SK-N-SH (cell line): ENCODE measurements around the gene TRIM72.

ENCODE experiments used
- CTCF ChIP-seq: fragments of 200-600 bp; sonication (generic); IDR thresholded peaks from 2 replicates; pipeline ENCODE4 v1.6.1; 2017; ENCODE audit warnings: antibody characterized with exemption, mild to moderate bottlenecking, moderate library complexity
- EP300 ChIP-seq, 2 experiments: IDR thresholded peaks; 2 replicates each; pipeline versions ENCODE4 v1.4.0 to v1.6.1; 2012; ENCODE audit warnings: borderline replicate concordance in 1 of 2, low read depth in 1 of 2, low read length in 1 of 2
- EZH2phosphoT487 ChIP-seq: fragments of 200-600 bp; sonication (generic); IDR thresholded peaks from 2 replicates; pipeline ENCODE4 v1.6.1; 2017; ENCODE audit warnings: low read depth, mixed run types, mild to moderate bottlenecking, antibody characterized with exemption, moderate library complexity, borderline replicate concordance
- GABPA ChIP-seq: IDR thresholded peaks from 2 replicates; pipeline ENCODE4 v1.4.0; 2012; ENCODE audit warnings: low read depth, mild to moderate bottlenecking
- JUND ChIP-seq: IDR thresholded peaks from 2 replicates; pipeline ENCODE4 v1.4.0; 2012
- RAD21 ChIP-seq: IDR thresholded peaks from 2 replicates; pipeline ENCODE4 v1.6.1; 2012; ENCODE audit warnings: mild to moderate bottlenecking, low read length
- RFX5 ChIP-seq: IDR thresholded peaks from 2 replicates; pipeline ENCODE4 v1.6.1; 2012; ENCODE audit warnings: mild to moderate bottlenecking, improper control_type of control experiment, low read length
- RXRA ChIP-seq: IDR thresholded peaks from 2 replicates; pipeline ENCODE4 v1.4.0; 2012; ENCODE audit warnings: low read depth, mild to moderate bottlenecking, borderline replicate concordance
- SIN3A ChIP-seq: IDR thresholded peaks from 2 replicates; pipeline ENCODE4 v1.6.1; 2012; ENCODE audit warnings: low read depth, mild to moderate bottlenecking, low read length, moderate library complexity, borderline replicate concordance
- SMC3 ChIP-seq: IDR thresholded peaks from 2 replicates; pipeline ENCODE4 v1.6.1; 2012; ENCODE audit warnings: low read depth, low read length, improper control_type of control experiment
- TF ChIP-seq, protein P1 (sequence below): IDR thresholded peaks from 2 replicates; pipeline ENCODE4 v1.4.0; 2012; ENCODE audit warnings: low read depth
- TF ChIP-seq, protein P2 (sequence below): IDR thresholded peaks from 2 replicates; pipeline ENCODE4 v1.4.0; 2012; ENCODE audit warnings: low read depth, borderline replicate concordance
- TF ChIP-seq, protein P3 (sequence below): fragments of 150-350 bp; IDR thresholded peaks from 2 replicates; pipeline ENCODE4 v1.6.1; 2017; ENCODE audit warnings: antibody characterized with exemption, low read length, low read depth, borderline replicate concordance

DNA sequence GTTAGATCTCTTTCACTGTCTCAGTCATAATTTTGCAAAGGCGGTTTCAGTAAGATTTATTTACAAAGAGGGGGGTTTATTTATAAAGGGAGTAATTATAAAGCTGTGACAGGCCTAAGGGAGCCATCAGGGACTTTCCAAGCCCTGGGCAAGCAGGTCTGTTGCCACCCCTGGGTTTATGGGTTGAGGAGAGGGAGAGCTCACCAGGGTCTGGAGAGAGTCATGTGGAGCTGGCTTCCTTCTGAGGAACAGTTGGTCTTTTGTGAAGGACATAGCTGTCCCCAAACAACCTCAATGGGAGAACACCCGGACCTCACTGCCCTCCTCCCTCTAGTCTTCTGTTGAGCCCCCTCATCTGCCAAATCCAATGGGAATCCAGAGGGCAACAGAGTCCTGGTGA, 55.6 kb downstream of the TRIM72 start:
- TF ChIP-seq, protein P1, sequence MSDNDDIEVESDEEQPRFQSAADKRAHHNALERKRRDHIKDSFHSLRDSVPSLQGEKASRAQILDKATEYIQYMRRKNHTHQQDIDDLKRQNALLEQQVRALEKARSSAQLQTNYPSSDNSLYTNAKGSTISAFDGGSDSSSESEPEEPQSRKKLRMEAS, result no peak
- no peak for TF ChIP-seq CTCF
- TF ChIP-seq SMC3, result no peak
- TF ChIP-seq JUND, result no peak
- TF ChIP-seq RAD21, result no peak
- no peak for TF ChIP-seq EZH2phosphoT487
- TF ChIP-seq, protein P2, sequence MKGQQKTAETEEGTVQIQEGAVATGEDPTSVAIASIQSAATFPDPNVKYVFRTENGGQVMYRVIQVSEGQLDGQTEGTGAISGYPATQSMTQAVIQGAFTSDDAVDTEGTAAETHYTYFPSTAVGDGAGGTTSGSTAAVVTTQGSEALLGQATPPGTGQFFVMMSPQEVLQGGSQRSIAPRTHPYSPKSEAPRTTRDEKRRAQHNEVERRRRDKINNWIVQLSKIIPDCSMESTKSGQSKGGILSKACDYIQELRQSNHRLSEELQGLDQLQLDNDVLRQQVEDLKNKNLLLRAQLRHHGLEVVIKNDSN, result no peak
- TF ChIP-seq RFX5, result no peak
- TF ChIP-seq EP300 (IDR thresholded peaks at IDR 0.05; ENCODE audit: borderline replicate concordance in 1 of 2, low read depth in 1 of 2, low read length in 1 of 2), result no peak
- TF ChIP-seq, protein P3, sequence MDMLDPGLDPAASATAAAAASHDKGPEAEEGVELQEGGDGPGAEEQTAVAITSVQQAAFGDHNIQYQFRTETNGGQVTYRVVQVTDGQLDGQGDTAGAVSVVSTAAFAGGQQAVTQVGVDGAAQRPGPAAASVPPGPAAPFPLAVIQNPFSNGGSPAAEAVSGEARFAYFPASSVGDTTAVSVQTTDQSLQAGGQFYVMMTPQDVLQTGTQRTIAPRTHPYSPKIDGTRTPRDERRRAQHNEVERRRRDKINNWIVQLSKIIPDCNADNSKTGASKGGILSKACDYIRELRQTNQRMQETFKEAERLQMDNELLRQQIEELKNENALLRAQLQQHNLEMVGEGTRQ, result no peak
- TF ChIP-seq GABPA, result no peak
- TF ChIP-seq SIN3A, result no peak
- no peak for TF ChIP-seq RXRA
